ENCODE data around the gene DNAH9. TPM values are rescaled to one million over a fixed set of nuclear protein-coding genes. Genes with fewer than 3 reads are reported as not detected.

The DNAH9 gene
- total RNA-seq, 4 donors from 2014 or later = 0.41 to 1.9 (median 0.79) TPM; not detected in 1

DNA sequence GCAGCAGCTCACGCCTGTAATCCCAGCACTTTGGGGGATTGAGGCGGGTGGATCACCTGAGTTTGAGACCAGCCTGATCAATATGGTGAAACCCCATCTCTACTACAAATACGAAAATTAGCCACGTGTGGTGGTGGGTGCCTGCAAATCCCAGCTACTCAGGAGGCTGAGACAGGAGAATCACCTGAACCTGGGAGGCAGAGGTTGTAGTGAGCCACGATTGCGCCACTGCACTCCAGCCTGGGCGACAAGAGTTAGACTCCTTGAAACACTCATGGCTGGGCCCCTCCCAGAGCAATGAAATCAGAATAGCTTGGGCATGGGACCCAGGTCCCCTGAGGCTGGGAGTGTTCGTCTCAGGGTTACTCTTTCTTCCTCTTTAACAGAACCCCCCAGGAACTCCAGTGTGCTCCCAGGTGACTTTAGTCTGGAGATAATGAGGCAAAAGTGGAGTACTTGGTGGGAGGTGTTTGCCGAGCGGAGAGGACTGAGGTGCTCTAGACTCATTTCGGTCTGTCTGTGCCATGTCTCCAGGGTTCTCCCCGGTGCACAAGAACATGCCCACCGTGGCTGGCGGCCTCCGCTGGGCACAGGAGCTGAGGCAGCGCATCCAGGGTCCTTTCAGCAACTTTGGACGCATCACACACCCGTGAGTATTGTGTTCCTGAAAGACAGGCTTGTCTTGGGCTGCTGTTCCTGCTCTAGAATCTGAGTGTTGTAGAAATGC is 41.6 kb downstream of the DNAH9 start:
- H3K4me1 ChIP-seq = peaks cover 0 to 8% (median 3%) of the 10 kb centered on the region in 4 donors
- no peak overlapping the region for H3K27ac ChIP-seq
- 80 to 87% methylated on average over 1 to 16 of the region's 18 CpGs for WGBS, 2 donors (ENCODE audit: low coverage in 1 of 2)
- no peak overlapping the region for H3K4me3 ChIP-seq
- in situ Hi-C loops (cut with MboI; ENCODE audit: low pct_ligation_motif_present in 1 of 4, low pct_unique_long_range_greater_than_20kb in 1 of 4, low sequenced_read_pairs in 3 of 4) (no loop called here), intact Hi-C loops (cut with DNase I; ENCODE audit: low total_unique reads) (loop anchor here (10.0 kb wide), 1 partner anchor 765 kb away; no protein-coding TSS in a partner anchor)
- H3K36me3 ChIP-seq = no peaks in the 10 kb centered on the region
- no peak for DNase-seq
- H3K27me3 ChIP-seq = no peaks in the 10 kb centered on the region
- TF ChIP-seq POLR2A (IDR thresholded peaks at IDR 0.05) = no peak
- no peak for TF ChIP-seq CTCF (IDR thresholded peaks at IDR 0.05)
- no peak for TF ChIP-seq EP300 (IDR thresholded peaks at IDR 0.05; ENCODE audit: low read depth)
- TF ChIP-seq POLR2AphosphoS5 (IDR thresholded peaks at IDR 0.05) = no peak
- H3K9me3 ChIP-seq = no peaks in the 10 kb centered on the region

GRCh38 chr17:11640463-11640814 is 42.2 kb downstream of the DNAH9 start:
- in situ Hi-C loops (cut with MboI; ENCODE audit: low pct_ligation_motif_present in 1 of 4, low pct_unique_long_range_greater_than_20kb in 1 of 4, low sequenced_read_pairs in 3 of 4) = no loop called here
- no peak for DNase-seq
- TF ChIP-seq POLR2AphosphoS5 (IDR thresholded peaks at IDR 0.05) (no peak), EP300 (IDR thresholded peaks at IDR 0.05; ENCODE audit: low read depth) (no peak), CTCF (IDR thresholded peaks at IDR 0.05) (no peak), POLR2A (IDR thresholded peaks at IDR 0.05) (no peak)
- H3K27me3 ChIP-seq = no peaks in the 10 kb centered on the region
- no peaks in the 10 kb centered on the region for H3K36me3 ChIP-seq
- H3K27ac ChIP-seq = no peak overlapping the region
- no peaks in the 10 kb centered on the region for H3K9me3 ChIP-seq
- 60% methylated on average over 2 of the region's 2 CpGs; no CpG with 5 or more reads in 1 of the 2 donors for WGBS, 2 donors (ENCODE audit: low coverage in 1 of 2)
- peaks cover 0 to 8% (median 3%) of the 10 kb centered on the region in 4 donors for H3K4me1 ChIP-seq
- H3K4me3 ChIP-seq = no peak overlapping the region
- intact Hi-C loops (cut with DNase I; ENCODE audit: low total_unique reads) = loop anchor here (10.0 kb wide), 1 partner anchor 766 kb away; no protein-coding TSS in a partner anchor

- intact Hi-C loops (cut with DNase I; ENCODE audit: low total_unique reads) = loop anchor here (10.0 kb wide), 1 partner anchor 767 kb away; no protein-coding TSS in a partner anchor
- DNase-seq = no peak
- H3K4me3 ChIP-seq = no peak overlapping the region
- TF ChIP-seq EP300 (IDR thresholded peaks at IDR 0.05; ENCODE audit: low read depth) = no peak
- no peak for TF ChIP-seq POLR2AphosphoS5 (IDR thresholded peaks at IDR 0.05)
- TF ChIP-seq CTCF (IDR thresholded peaks at IDR 0.05) = no peak
- no peak for TF ChIP-seq POLR2A (IDR thresholded peaks at IDR 0.05)
- in situ Hi-C loops (cut with MboI; ENCODE audit: low pct_ligation_motif_present in 1 of 4, low pct_unique_long_range_greater_than_20kb in 1 of 4, low sequenced_read_pairs in 3 of 4) = no loop called here
- 77 to 91% methylated on average over 4 to 11 of the region's 11 CpGs for WGBS, 2 donors (ENCODE audit: low coverage in 1 of 2)
- peaks cover 0 to 8% (median 3%) of the 10 kb centered on the region in 4 donors for H3K4me1 ChIP-seq
- no peaks in the 10 kb centered on the region for H3K9me3 ChIP-seq
- H3K27me3 ChIP-seq = no peaks in the 10 kb centered on the region
- no peak overlapping the region for H3K27ac ChIP-seq
- no peaks in the 10 kb centered on the region for H3K36me3 ChIP-seq
Observed at GRCh38 chr17:11641521-11642275, 43.4 kb downstream of the DNAH9 start.

GRCh38 chr17:11642655-11643054 is 44.4 kb downstream of the DNAH9 start:
- H3K4me3 ChIP-seq = no peak overlapping the region
- in situ Hi-C loops (cut with MboI; ENCODE audit: low pct_ligation_motif_present in 1 of 4, low pct_unique_long_range_greater_than_20kb in 1 of 4, low sequenced_read_pairs in 3 of 4) (no loop called here), intact Hi-C loops (cut with DNase I; ENCODE audit: low total_unique reads) (loop anchor here (10.0 kb wide), 1 partner anchor 768 kb away; no protein-coding TSS in a partner anchor)
- H3K27ac ChIP-seq = no peak overlapping the region
- TF ChIP-seq POLR2A (IDR thresholded peaks at IDR 0.05) (no peak), CTCF (IDR thresholded peaks at IDR 0.05) (no peak), POLR2AphosphoS5 (IDR thresholded peaks at IDR 0.05) (no peak), EP300 (IDR thresholded peaks at IDR 0.05; ENCODE audit: low read depth) (no peak)
- H3K36me3 ChIP-seq = no peaks in the 10 kb centered on the region
- no peaks in the 10 kb centered on the region for H3K9me3 ChIP-seq
- no peak for DNase-seq
- H3K27me3 ChIP-seq = no peaks in the 10 kb centered on the region
- H3K4me1 ChIP-seq = peaks cover 0 to 8% (median 3%) of the 10 kb centered on the region in 4 donors
- WGBS, 2 donors (ENCODE audit: low coverage in 1 of 2) = 69 to 76% methylated on average over 5 to 10 of the region's 10 CpGs
